ENCODE results near the gene CCNC.

DNA sequence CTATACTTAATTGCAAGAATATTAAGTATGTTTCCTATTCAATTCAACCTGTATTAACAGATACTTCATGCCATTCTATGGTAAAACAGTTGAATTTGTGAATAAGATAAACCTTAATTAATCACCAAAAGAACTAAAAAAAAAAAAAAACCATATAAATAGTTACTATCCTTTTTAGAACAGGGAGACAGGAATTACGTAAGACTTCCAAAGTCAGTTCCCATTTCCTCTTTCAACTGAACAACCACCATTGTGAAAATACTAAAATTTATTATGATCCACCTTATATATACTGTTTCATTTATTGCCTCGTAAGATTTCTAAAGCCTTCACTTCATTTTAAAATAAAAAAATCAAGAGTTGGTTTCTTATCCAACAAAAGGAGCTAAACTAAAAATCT lies 9.4 kb downstream of the CCNC start:
- TF ChIP-seq, protein P1, sequence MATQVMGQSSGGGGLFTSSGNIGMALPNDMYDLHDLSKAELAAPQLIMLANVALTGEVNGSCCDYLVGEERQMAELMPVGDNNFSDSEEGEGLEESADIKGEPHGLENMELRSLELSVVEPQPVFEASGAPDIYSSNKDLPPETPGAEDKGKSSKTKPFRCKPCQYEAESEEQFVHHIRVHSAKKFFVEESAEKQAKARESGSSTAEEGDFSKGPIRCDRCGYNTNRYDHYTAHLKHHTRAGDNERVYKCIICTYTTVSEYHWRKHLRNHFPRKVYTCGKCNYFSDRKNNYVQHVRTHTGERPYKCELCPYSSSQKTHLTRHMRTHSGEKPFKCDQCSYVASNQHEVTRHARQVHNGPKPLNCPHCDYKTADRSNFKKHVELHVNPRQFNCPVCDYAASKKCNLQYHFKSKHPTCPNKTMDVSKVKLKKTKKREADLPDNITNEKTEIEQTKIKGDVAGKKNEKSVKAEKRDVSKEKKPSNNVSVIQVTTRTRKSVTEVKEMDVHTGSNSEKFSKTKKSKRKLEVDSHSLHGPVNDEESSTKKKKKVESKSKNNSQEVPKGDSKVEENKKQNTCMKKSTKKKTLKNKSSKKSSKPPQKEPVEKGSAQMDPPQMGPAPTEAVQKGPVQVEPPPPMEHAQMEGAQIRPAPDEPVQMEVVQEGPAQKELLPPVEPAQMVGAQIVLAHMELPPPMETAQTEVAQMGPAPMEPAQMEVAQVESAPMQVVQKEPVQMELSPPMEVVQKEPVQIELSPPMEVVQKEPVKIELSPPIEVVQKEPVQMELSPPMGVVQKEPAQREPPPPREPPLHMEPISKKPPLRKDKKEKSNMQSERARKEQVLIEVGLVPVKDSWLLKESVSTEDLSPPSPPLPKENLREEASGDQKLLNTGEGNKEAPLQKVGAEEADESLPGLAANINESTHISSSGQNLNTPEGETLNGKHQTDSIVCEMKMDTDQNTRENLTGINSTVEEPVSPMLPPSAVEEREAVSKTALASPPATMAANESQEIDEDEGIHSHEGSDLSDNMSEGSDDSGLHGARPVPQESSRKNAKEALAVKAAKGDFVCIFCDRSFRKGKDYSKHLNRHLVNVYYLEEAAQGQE (IDR thresholded peaks at IDR 0.05): no peak
- TF ChIP-seq, protein P2, sequence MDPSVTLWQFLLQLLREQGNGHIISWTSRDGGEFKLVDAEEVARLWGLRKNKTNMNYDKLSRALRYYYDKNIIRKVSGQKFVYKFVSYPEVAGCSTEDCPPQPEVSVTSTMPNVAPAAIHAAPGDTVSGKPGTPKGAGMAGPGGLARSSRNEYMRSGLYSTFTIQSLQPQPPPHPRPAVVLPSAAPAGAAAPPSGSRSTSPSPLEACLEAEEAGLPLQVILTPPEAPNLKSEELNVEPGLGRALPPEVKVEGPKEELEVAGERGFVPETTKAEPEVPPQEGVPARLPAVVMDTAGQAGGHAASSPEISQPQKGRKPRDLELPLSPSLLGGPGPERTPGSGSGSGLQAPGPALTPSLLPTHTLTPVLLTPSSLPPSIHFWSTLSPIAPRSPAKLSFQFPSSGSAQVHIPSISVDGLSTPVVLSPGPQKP (IDR thresholded peaks at IDR 0.05; ENCODE audit: low read depth, low read length): no peak
- TF ChIP-seq NR3C1 (IDR thresholded peaks at IDR 0.05): no peak
- TF ChIP-seq, protein P3, sequence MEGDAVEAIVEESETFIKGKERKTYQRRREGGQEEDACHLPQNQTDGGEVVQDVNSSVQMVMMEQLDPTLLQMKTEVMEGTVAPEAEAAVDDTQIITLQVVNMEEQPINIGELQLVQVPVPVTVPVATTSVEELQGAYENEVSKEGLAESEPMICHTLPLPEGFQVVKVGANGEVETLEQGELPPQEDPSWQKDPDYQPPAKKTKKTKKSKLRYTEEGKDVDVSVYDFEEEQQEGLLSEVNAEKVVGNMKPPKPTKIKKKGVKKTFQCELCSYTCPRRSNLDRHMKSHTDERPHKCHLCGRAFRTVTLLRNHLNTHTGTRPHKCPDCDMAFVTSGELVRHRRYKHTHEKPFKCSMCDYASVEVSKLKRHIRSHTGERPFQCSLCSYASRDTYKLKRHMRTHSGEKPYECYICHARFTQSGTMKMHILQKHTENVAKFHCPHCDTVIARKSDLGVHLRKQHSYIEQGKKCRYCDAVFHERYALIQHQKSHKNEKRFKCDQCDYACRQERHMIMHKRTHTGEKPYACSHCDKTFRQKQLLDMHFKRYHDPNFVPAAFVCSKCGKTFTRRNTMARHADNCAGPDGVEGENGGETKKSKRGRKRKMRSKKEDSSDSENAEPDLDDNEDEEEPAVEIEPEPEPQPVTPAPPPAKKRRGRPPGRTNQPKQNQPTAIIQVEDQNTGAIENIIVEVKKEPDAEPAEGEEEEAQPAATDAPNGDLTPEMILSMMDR (IDR thresholded peaks at IDR 0.05): no peak
- TF ChIP-seq ESRRA (IDR thresholded peaks at IDR 0.05; ENCODE audit: borderline replicate concordance, low read length): no peak
- no peak for TF ChIP-seq CEBPB (IDR thresholded peaks at IDR 0.05)
- TF ChIP-seq RFX5 (IDR thresholded peaks at IDR 0.05): no peak
- no peak for TF ChIP-seq SMC3 (IDR thresholded peaks at IDR 0.05)
- TF ChIP-seq POLR2A (IDR thresholded peaks at IDR 0.05; ENCODE audit: low read length): no peak
